Neural cell (in vitro differentiated cells): ENCODE data around the gene PPP1R3D. TPM values are rescaled to one million over a fixed set of nuclear protein-coding genes. Genes with fewer than 3 reads are reported as not detected.
"Not testable (repeated sequence)": the region's sequence is repeated elsewhere in the genome, so short reads cannot be mapped to it uniquely, and the experiment has no call there.

Experiments
- H2AFZ ChIP-seq: fragments of 200-600, 300-800 bp; sonication (generic), shearing (Covaris generic); 2 replicates; pipeline ENCODE4 v1.6.0; 2014; ENCODE audit warnings: low read depth, mild to moderate bottlenecking, antibody characterized with exemption, low read length, moderate library complexity
- H3F3A ChIP-seq: fragments of 200-600 bp; shearing (Covaris generic); 2 replicates; pipeline ENCODE4 v1.6.1; 2016; ENCODE audit warnings: mild to moderate bottlenecking, moderate library complexity, mixed read lengths, antibody characterized with exemption, low read length; ENCODE audit not compliant: insufficient read depth, poor library complexity, severe bottlenecking
- H3K27ac ChIP-seq: fragments of 200-600, 300-800 bp; sonication (generic), shearing (Covaris generic); 2 replicates; pipeline ENCODE4 v1.5.1; 2014; ENCODE audit warnings: mild to moderate bottlenecking, low read length, moderate library complexity
- H3K27me3 ChIP-seq: fragments of 300-800, 200-600 bp; sonication (generic), shearing (Covaris generic); 2 replicates; pipeline ENCODE4 v1.6.0; 2014; ENCODE audit warnings: mild to moderate bottlenecking, low read depth, low read length, moderate library complexity; ENCODE audit not compliant: insufficient read depth
- H3K36me3 ChIP-seq: fragments of 300-800, 200-600 bp; sonication (generic), shearing (Covaris generic); 2 replicates; pipeline ENCODE4 v1.5.1; 2014; ENCODE audit warnings: mild to moderate bottlenecking, antibody characterized with exemption, low read length, moderate library complexity; ENCODE audit not compliant: insufficient read depth
- H3K4me2 ChIP-seq: fragments of 300-800, 200-600 bp; sonication (generic), shearing (Covaris generic); 2 replicates; pipeline ENCODE4 v1.6.0; 2014; ENCODE audit warnings: mild to moderate bottlenecking, low read length
- H3K4me3 ChIP-seq: fragments of 300-800, 200-600 bp; sonication (generic), shearing (Covaris generic); 2 replicates; pipeline ENCODE4 v1.5.1; 2014; ENCODE audit warnings: mild to moderate bottlenecking, low read length, moderate library complexity
- H3K79me2 ChIP-seq: fragments of 200-600 bp; shearing (Covaris generic); replicated peaks from 2 replicates; pipeline ENCODE4 v1.6.0; 2014; ENCODE audit warnings: mild to moderate bottlenecking, low read length, moderate library complexity; ENCODE audit not compliant: insufficient read depth
- H3K9ac ChIP-seq: fragments of 300-800, 200-600 bp; sonication (generic), shearing (Covaris generic); 2 replicates; pipeline ENCODE4 v1.6.1; 2016; ENCODE audit warnings: mild to moderate bottlenecking, low read length, mixed read lengths
- H3K9me2 ChIP-seq: fragments of 200-600 bp; shearing (Covaris generic); 2 replicates; pipeline ENCODE4 v1.6.1; 2016; ENCODE audit warnings: mild to moderate bottlenecking, low read length, mixed read lengths; ENCODE audit not compliant: insufficient read depth
- H3K9me3 ChIP-seq: fragments of 200-600, 300-800 bp; sonication (generic), shearing (Covaris generic); 2 replicates; pipeline ENCODE4 v1.6.1; 2016; ENCODE audit warnings: mild to moderate bottlenecking, mixed run types, low read length, moderate library complexity, mixed read lengths
- H4K20me1 ChIP-seq: fragments of 200-600 bp; shearing (Covaris generic); 2 replicates; pipeline ENCODE4 v1.6.1; 2016; ENCODE audit warnings: mild to moderate bottlenecking, mixed run types; ENCODE audit not compliant: insufficient read depth
- CTCF ChIP-seq: fragments of 450-650 bp; IDR thresholded peaks from 2 replicates; pipeline ENCODE4 v1.5.1; 2014; ENCODE audit warnings: antibody characterized with exemption, mild to moderate bottlenecking, moderate library complexity; ENCODE audit not compliant: poor library complexity, severe bottlenecking
- EP300 ChIP-seq: fragments of 450-650 bp; conservative IDR thresholded peaks from 2 replicates; pipeline ENCODE4 v1.6.1; 2014; ENCODE audit warnings: antibody characterized with exemption, mild to moderate bottlenecking, moderate library complexity; ENCODE audit not compliant: poor library complexity, severe bottlenecking
- EZH2 ChIP-seq: fragments of 200-600, 300-800 bp; shearing (Covaris generic), sonication (generic); IDR thresholded peaks from 2 replicates; pipeline ENCODE4 v1.6.1; 2014; ENCODE audit warnings: antibody characterized with exemption, low read length, borderline replicate concordance, mild to moderate bottlenecking; ENCODE audit not compliant: insufficient read depth, poor library complexity, severe bottlenecking
- MXI1 ChIP-seq: fragments of 450-650 bp; conservative IDR thresholded peaks from 2 replicates; pipeline ENCODE4 v1.6.1; 2014; ENCODE audit warnings: antibody characterized with exemption, mild to moderate bottlenecking; ENCODE audit not compliant: poor library complexity, severe bottlenecking
- POLR2AphosphoS5 ChIP-seq: IDR thresholded peaks from 2 replicates; pipeline ENCODE4 v1.6.1; 2012
- RAD21 ChIP-seq: fragments of 450-650 bp; conservative IDR thresholded peaks from 2 replicates; pipeline ENCODE4 v1.6.1; 2014; ENCODE audit warnings: antibody characterized with exemption, mild to moderate bottlenecking, moderate library complexity
- REST ChIP-seq: IDR thresholded peaks from 2 replicates; pipeline ENCODE4 v1.6.1; 2012; ENCODE audit warnings: borderline replicate concordance
- SMC3 ChIP-seq: fragments of 450-650 bp; conservative IDR thresholded peaks from 2 replicates; pipeline ENCODE4 v1.6.1; 2014; ENCODE audit warnings: antibody characterized with exemption, mild to moderate bottlenecking, moderate library complexity; ENCODE audit not compliant: poor library complexity
- TAF1 ChIP-seq: IDR thresholded peaks from 2 replicates; pipeline ENCODE4 v1.6.1; 2012; ENCODE audit warnings: low read depth
- polyA plus RNA-seq: library from polyadenylated mRNA; depleted of rRNA; stranded (reverse); fragments of >200 nt; gene quantifications from 2 replicates; pipeline ENCODE4 v1.2.3, GENCODE V29; 2014

PPP1R3D gene
- polyA plus RNA-seq, 1 donor from 2014 or later, result 1.6 TPM

DNA sequence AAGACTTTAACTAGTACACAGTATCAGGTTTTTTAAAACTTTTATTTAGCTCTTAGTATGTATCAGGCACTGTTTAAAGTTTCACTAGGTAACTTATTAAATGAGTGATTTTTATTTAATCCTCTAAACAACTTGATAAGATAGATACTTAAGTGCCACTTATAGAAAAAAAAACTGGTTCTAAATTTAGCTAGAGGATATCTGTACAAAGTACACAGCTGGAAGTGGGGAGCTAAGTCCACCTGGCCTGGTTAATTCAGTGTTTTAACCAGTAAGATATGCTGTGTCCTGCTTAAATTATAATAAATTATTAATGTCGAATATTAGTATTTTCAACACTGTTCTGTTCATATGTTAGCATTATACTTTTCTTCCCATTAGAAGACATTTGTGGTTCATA lies 44.2 kb downstream of the PPP1R3D start:
- no peak for TF ChIP-seq EP300
- TF ChIP-seq SMC3, result no peak
- no peak for TF ChIP-seq REST
- TF ChIP-seq CTCF, result no peak
- TF ChIP-seq RAD21, result no peak
- TF ChIP-seq TAF1, result no peak
- TF ChIP-seq EZH2, result no peak
- TF ChIP-seq MXI1, result no peak
- H3K4me3 ChIP-seq, result no peak overlapping the region

DNA sequence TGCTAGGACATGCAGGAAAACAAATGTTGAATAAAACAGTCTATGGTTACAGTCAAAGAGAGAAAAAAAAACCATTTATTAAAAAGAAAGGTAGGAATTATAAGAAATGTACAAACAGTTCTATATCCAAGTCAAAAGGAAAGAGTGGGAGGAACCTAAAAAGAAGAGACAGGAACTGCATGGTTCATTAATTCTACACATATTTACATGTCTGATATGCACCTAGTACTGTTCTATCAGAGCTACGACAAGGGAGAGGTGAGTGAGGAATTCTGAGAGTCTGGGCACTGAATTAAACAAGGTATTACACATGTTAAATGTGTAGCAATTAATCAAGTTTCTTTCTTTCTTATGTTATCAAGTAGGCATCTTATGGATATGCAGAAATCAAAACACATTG lies 48.5 kb downstream of the PPP1R3D start:
- H3K9me3 ChIP-seq, result no peaks in the 10 kb centered on the region
- no peaks in the 10 kb centered on the region for H3K27me3 ChIP-seq
- no peak overlapping the region for H3K9ac ChIP-seq
- no peaks in the 10 kb centered on the region for H3F3A ChIP-seq
- no peak overlapping the region for H2AFZ ChIP-seq
- no peaks in the 10 kb centered on the region for H3K36me3 ChIP-seq
- no peaks in the 10 kb centered on the region for H3K9me2 ChIP-seq
- no peaks in the 10 kb centered on the region for H4K20me1 ChIP-seq
- TF ChIP-seq SMC3, result no peak
- TF ChIP-seq REST, result no peak
- no peak for TF ChIP-seq CTCF
- TF ChIP-seq TAF1, result no peak
- TF ChIP-seq EP300, result no peak
- TF ChIP-seq MXI1, result no peak
- TF ChIP-seq POLR2AphosphoS5, result no peak
- no peak for TF ChIP-seq EZH2
- no peak for TF ChIP-seq RAD21
- H3K4me3 ChIP-seq, result no peak overlapping the region
- no peak overlapping the region for H3K4me2 ChIP-seq
- H3K79me2 ChIP-seq, result no peaks in the 10 kb centered on the region
- no peak overlapping the region for H3K27ac ChIP-seq

More for the DNA sequence above, 44.2 kb downstream of the PPP1R3D start:
- H3K36me3 ChIP-seq, result no peaks in the 10 kb centered on the region
- H2AFZ ChIP-seq, result no peak overlapping the region
- no peaks in the 10 kb centered on the region for H3K9me3 ChIP-seq
- no peak overlapping the region for H3K9ac ChIP-seq
- H4K20me1 ChIP-seq, result no peaks in the 10 kb centered on the region
- H3F3A ChIP-seq, result no peaks in the 10 kb centered on the region
- H3K27ac ChIP-seq, result no peak overlapping the region
- no peaks in the 10 kb centered on the region for H3K27me3 ChIP-seq
- H3K9me2 ChIP-seq, result no peaks in the 10 kb centered on the region
- no peaks in the 10 kb centered on the region for H3K79me2 ChIP-seq
- H3K4me2 ChIP-seq, result no peak overlapping the region

- not testable (repeated sequence) for H3K4me3 ChIP-seq, H3K27me3 ChIP-seq, H3K4me2 ChIP-seq, H3K9me2 ChIP-seq, H3K27ac ChIP-seq, H3K9me3 ChIP-seq, H2AFZ ChIP-seq, H3F3A ChIP-seq, H3K79me2 ChIP-seq, H3K36me3 ChIP-seq, H3K9ac ChIP-seq, H4K20me1 ChIP-seq
Observed at GRCh38 chr20:59890035-59890434, 50.1 kb downstream of the PPP1R3D start.
